Upper lobe of left lung (tissue), 4 donors: Measurements from ENCODE around the gene AP3D1.

Experiments
- EP300 ChIP-seq, 4 donors: sonication (generic); formaldehyde crosslinking; IDR thresholded peaks; one replicate each; pipeline ENCODE4 v1.5.1; 2017; ENCODE audit warnings: antibody characterized with exemption in 4 of 4, control low read depth in 2 of 4
- POLR2A ChIP-seq, 4 donors: fragments of 450-650 bp; IDR thresholded peaks; one replicate each; pipeline ENCODE4 v1.5.1; 2016 to 2017; ENCODE audit warnings: antibody characterized with exemption in 4 of 4, mild to moderate bottlenecking in 2 of 4
- POLR2AphosphoS5 ChIP-seq, 2 donors: sonication (generic); formaldehyde crosslinking; IDR thresholded peaks; one replicate each; pipeline ENCODE4 v1.5.1; 2017; ENCODE audit warnings: antibody characterized with exemption in 2 of 2
- TF ChIP-seq, protein P1 (sequence below), 6 experiments: fragments of 450-650 bp in 4 of 6; fragments of 200-600 bp in 2 of 6; sonication (generic) in 2 of 6; IDR thresholded peaks; one replicate each; pipeline ENCODE4 v1.5.1; 2016 to 2019; ENCODE audit warnings: antibody characterized with exemption in 6 of 6

DNA sequence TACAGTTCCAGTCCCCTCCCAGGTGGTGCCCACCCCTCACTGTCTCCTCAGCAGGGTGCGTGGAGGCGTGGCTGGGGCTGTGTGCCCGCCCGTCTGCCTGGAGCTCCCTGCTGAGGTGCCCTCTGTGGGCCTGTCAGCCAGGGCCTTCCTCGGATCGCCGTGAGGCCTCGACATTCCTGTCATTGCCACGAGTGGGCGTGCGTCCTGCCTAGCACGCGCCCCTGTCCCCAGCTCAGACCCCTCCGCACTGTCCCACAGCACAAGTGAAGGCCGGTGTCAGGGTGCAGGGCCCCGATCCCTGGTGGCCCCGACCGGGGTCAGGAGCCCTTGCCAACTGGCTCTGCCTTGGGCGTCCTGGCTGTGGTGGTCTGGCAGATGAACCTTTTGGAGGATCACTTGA is 44.5 kb upstream of the AP3D1 start:
- TF ChIP-seq, protein P1, sequence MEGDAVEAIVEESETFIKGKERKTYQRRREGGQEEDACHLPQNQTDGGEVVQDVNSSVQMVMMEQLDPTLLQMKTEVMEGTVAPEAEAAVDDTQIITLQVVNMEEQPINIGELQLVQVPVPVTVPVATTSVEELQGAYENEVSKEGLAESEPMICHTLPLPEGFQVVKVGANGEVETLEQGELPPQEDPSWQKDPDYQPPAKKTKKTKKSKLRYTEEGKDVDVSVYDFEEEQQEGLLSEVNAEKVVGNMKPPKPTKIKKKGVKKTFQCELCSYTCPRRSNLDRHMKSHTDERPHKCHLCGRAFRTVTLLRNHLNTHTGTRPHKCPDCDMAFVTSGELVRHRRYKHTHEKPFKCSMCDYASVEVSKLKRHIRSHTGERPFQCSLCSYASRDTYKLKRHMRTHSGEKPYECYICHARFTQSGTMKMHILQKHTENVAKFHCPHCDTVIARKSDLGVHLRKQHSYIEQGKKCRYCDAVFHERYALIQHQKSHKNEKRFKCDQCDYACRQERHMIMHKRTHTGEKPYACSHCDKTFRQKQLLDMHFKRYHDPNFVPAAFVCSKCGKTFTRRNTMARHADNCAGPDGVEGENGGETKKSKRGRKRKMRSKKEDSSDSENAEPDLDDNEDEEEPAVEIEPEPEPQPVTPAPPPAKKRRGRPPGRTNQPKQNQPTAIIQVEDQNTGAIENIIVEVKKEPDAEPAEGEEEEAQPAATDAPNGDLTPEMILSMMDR (IDR thresholded peaks at IDR 0.05) = no peak
- TF ChIP-seq EP300 (IDR thresholded peaks at IDR 0.05) (no peak), POLR2AphosphoS5 (IDR thresholded peaks at IDR 0.05) (no peak), POLR2A (IDR thresholded peaks at IDR 0.05) (no peak)
